AG04449 (cell line): ENCODE measurements around the gene DIS3L2.

Experiments
- CTCF ChIA-PET: fragments of 350-600 bp; formaldehyde crosslinking; extraction: SDS; loops from one replicate; lab custom pipeline; 2021; ENCODE audit warnings: antibody characterized with exemption; lab: Yijun Ruan, JAX
- POLR2A ChIA-PET: fragments of 400-600, 350-600 bp; formaldehyde crosslinking; extraction: SDS; loops from one replicate; lab custom pipeline; 2020; ENCODE audit warnings: antibody characterized with exemption, inconsistent platforms; lab: Yijun Ruan, JAX
- DNase-seq: peaks from one replicate; pipeline ENCODE4 v3.0.0-alpha.2; 2010; ENCODE audit warnings: low read depth, low spot score
- H3K4me3 ChIP-seq: 2 replicates; pipeline ENCODE4 v1.5.1; 2011; ENCODE audit warnings: low read depth, mild to moderate bottlenecking, control low read depth, low read length
- CTCF ChIP-seq: IDR thresholded peaks from one replicate; pipeline ENCODE4 v1.5.1; 2011; ENCODE audit warnings: mild to moderate bottlenecking, moderate library complexity, low read length, control low read depth, inconsistent platforms; ENCODE audit not compliant: insufficient read depth; ENCODE audit errors: missing control alignments

Gene DIS3L2

GRCh38 chr2:232278534-232278933 lies 317.0 kb downstream of the DIS3L2 start:
- no peak for DNase-seq
- H3K4me3 ChIP-seq: no peak overlapping the region
- ChIA-PET CTCF (interaction anchor here (6.2 kb wide), 1 partner anchor 14 kb away, joined by 27 read pairs; no protein-coding TSS in a partner anchor), POLR2A (no interaction called here)
- TF ChIP-seq CTCF: no peak

GRCh38 chr2:232280341-232280740 lies 318.8 kb downstream of the DIS3L2 start:
- TF ChIP-seq CTCF: no peak
- DNase-seq: no peak
- ChIA-PET CTCF (interaction anchor here (1.0 to 1.4 kb wide), 2 partner anchors 8 to 47 kb away, joined by 3 read pairs; no protein-coding TSS in a partner anchor), POLR2A (no interaction called here)
- no peak overlapping the region for H3K4me3 ChIP-seq

GRCh38 chr2:232281858-232282507 lies 320.5 kb downstream of the DIS3L2 start:
- no peak for TF ChIP-seq CTCF
- DNase-seq: no peak
- POLR2A ChIA-PET: no interaction called here
- CTCF ChIA-PET: no interaction called here
- H3K4me3 ChIP-seq: no peak overlapping the region

GRCh38 chr2:232282508-232283055 lies 321.1 kb downstream of the DIS3L2 start:
- H3K4me3 ChIP-seq: no peak overlapping the region
- no peak for TF ChIP-seq CTCF
- ChIA-PET POLR2A (no interaction called here), CTCF (interaction anchor here (3.1 kb wide), 1 partner anchor 11 kb away, joined by 21 read pairs; no protein-coding TSS in a partner anchor)
- no peak for DNase-seq

- DNase-seq: no peak
- CTCF ChIA-PET: no interaction called here
- no peak for TF ChIP-seq CTCF
- POLR2A ChIA-PET: no interaction called here
- H3K4me3 ChIP-seq: no peak overlapping the region
These were observed 324.7 kb downstream of the DIS3L2 start for GRCh38 chr2:232286001-232286868.

- ChIA-PET POLR2A (no interaction called here), CTCF (interaction anchor here (1.0 kb wide), 1 partner anchor 11 kb away, joined by 3 read pairs; no protein-coding TSS in a partner anchor)
- no peak for DNase-seq
- H3K4me3 ChIP-seq: no peak overlapping the region
- no peak for TF ChIP-seq CTCF
These were observed 325.8 kb downstream of the DIS3L2 start for GRCh38 chr2:232287316-232287715.
